Measurements from ENCODE around the gene CHST6.

- TF ChIP-seq CTCF (IDR thresholded peaks at IDR 0.05; ENCODE audit: insufficient read depth, low read length) (no peak), POLR2AphosphoS5 (IDR thresholded peaks at IDR 0.05; ENCODE audit: low read depth) (no peak), SPI1 (IDR thresholded peaks at IDR 0.05; ENCODE audit: borderline replicate concordance, low read depth) (no peak)
These were observed 37.7 kb downstream of the CHST6 start for GRCh38 chr16:75457485-75458021.

Measured in HL-60 (cell line).